Cardiac septum (tissue), 1 donor: Measurements from ENCODE around the gene HECW1. TPM values are rescaled to one million over a fixed set of nuclear protein-coding genes. Genes with fewer than 3 reads are reported as not detected.
"Not testable (repeated sequence)": the region's sequence is repeated elsewhere in the genome, so short reads cannot be mapped to it uniquely, and the experiment has no call there.

Experiments
- DNase-seq: peaks from one replicate; pipeline ENCODE4 v3.0.0-alpha.2; 2020; ENCODE audit warnings: low spot score
- intact Hi-C: fragments of 100-400 bp; cut with DNase I; formaldehyde crosslinking; loops from one replicate; pipeline ENCODE4 v1.14.0; 2022
- long read RNA-seq: library from polyadenylated mRNA; unstranded; transcript quantifications from one replicate; pipeline ENCODE4 v2.0.0, GENCODE V29; 2021
- total RNA-seq: library from RNA; stranded (reverse); fragmentation: NEBNext Ultra II Directional; extraction: Animal tissue kit (Norgen Biotek cat#: 25700); gene quantifications from one replicate; pipeline ENCODE4 v1.2.1, GENCODE V29; 2021
- donor health status: DM: no; HTN: no; CAD: no.

Gene HECW1
- total RNA-seq, result not detected
- long read RNA-seq, partial matches to known transcripts, result 0 of 1 reads
- long read RNA-seq, other reads (novel, unspliced or antisense), result 1 of 1 reads

DNA sequence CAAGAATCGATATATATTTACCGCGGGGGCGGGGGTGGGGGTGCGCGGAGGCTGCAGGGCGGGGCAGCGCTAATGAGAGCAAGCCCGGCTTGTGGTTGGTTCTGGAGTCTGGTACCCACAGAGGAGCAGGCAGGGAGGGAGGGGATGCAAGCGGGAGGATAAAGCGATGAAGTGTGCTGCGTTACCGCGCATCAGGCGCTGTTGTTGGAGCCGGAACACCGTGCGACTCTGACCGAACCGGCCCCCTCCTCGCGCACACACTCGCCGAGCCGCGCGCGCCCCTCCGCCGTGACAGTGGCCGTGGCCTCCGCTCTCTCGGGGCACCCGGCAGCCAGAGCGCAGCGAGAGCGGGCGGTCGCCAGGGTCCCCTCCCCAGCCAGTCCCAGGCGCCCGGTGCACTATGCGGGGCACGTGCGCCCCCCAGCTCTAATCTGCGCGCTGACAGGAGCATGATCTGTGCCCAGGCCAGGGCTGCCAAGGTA is at the start of gene HECW1:
TSS of gene HECW1 (plus strand) at position 189 of the 482 bp plus-strand sequence. CDS start 131,259 bp downstream, outside the sequence.
- no peak for DNase-seq
- intact Hi-C loops, result loop anchor here (10.0 kb wide), 1 partner anchor 168 kb away; no protein-coding TSS in a partner anchor

DNA sequence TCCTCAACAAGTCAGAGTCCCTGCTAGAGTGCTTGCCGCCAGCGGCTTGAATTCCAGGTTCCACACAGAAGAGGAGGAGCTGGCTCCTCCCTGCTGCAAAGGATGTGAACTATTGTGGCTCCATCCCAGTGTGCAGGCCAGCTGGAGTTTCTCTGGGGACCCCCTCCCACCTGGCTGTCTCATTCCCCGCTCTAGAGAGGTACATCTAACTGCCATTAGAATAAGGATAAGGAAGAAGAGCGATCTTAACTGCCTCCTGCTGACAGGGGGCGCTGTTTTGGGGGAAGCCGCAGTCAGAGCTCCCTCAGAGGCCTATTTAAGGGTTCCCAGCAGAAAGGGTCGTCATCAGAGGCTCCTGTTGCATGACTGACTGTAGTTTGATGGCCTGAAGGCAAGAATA is 40.8 kb upstream of the HECW1 start:
- DNase-seq, result no peak
- intact Hi-C loops, result no loop called here

DNA sequence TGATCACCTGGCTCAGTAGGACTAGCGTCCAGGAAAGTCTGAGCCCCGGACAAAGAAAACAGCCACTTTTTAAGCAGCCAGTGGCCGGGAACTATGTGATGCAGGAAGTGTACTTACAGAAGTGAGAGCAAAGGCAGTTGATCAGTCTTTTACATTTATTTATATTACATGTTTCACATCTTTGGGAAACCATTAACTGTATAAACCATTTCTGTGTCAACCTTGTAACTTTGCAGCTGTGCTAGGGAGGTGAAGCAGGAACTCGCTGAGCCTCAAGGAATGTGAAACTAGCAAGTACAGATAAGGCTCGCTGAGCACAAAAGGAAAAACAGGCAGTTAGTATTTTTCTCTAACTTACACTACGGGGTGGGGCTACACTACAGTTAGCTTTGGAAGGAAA is 39.9 kb upstream of the HECW1 start:
- no peak for DNase-seq
- intact Hi-C loops, result no loop called here

DNA sequence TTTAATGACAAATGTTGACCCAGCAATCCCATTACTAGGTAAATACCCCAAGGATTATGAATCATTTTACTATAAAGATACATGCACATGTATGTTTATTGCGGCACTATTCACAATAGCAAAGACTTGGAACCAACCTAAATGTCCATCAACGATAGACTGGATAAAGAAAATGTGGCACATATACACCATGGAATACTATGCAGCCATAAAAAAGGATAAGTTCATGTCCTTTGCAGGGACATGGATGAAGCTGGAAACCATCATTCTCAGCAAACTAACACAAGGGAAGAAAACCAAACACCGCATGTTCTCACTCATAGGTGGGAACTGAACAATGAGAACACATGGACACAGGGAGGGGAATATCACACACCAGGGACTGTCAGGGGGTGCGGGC is 38.6 kb upstream of the HECW1 start:
- DNase-seq, intact Hi-C loops: not testable (repeated sequence)

- intact Hi-C loops, result no loop called here
- no peak for DNase-seq
These were observed 36.2 kb upstream of the HECW1 start for GRCh38 chr7:43076189-43076605.

DNA sequence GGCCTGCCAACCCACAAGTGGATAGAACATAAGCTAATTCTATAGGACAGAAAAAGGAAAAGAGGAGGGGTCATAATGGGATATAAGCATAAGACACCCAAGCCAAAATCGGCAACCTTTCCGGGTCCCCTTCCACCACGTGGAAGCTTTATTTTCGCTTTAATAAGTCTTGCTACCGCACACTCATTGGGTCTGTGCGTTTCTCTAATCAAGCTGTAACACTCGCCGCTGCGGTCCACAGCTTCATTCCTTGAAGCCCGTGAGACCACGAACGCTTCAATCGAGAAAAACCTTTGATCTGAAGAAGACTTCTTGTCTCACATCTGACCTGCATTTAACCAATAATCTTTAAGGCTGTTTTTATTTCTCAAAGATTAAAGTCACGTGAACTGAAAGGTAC is 35.8 kb upstream of the HECW1 start:
- intact Hi-C loops, result no loop called here
- DNase-seq, result no peak

- intact Hi-C loops, result no loop called here
- no peak for DNase-seq
These were observed 35.2 kb upstream of the HECW1 start for GRCh38 chr7:43077285-43077684.

DNA sequence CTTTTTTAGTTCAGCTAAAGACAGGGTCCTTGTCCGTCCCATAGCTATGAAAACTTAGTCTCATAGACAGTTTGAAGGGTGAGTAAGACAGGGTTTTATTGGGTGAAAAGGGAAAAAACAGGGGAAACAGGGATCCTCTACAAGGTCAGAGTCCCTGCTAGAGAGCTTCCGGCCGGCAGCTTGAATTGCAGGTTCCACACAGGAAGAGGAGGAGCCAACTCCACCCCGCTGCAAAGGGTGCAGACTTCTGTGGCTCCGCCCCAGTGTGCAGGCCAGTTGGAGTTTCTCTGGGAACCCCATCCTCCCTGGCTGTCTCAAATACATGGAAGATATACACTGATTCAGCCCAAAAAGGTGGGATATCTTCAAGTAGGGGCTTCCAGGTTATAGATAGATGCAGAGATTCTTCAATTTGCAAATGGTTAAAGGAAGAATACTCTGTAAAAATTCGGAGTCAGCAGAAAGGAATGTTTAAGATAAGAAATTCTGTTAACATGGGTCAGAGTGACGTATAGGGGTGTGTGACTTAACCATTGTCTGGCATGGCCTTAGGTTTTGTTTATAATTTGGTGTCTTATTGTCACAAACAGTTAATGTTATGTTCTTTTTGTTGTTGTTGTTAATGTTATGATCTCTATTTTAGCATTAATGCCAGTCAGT is 34.6 kb upstream of the HECW1 start:
- no peak for DNase-seq
- intact Hi-C loops, result no loop called here

- intact Hi-C loops, result no loop called here
- no peak for DNase-seq
These were observed 33.7 kb upstream of the HECW1 start for GRCh38 chr7:43078794-43079193.

DNA sequence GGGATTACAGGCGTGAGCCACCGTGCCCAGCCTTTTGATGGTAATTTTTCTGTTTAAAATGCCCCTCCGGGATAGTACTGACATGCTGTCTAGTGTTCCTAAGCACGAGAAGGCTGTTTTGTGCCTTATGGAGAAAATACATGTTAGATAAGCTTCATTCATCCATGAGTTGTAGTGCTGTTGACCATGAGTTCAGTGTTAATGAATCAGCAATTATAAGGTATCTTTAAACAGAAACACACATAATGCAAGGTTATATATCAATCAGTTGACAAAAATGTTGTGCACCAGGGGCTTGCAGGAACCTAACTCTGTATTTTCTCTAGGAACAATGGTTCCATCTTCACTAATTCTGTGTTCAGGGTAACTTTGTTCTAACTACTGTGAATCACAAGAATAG is 30.8 kb upstream of the HECW1 start:
- no peak for DNase-seq
- intact Hi-C loops, result no loop called here

DNA sequence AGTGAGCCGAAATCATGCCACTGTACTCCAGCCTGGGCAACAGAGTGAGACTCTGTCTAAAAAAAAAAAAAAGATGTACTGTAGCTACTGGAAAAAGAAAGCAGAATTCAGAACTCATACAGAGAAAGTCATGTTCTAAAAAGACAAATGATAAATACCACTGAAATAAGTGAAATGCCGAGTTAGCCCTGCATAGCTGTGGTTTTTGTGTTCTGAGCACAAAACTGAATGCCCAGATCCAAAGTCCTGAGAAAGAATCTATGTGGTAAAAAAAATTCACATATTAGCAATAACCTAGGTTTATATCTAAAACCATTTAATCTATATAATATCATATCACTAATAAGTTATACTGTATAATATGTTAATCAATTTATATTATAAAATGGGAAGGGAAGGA is 29.3 kb upstream of the HECW1 start:
- DNase-seq, result no peak
- intact Hi-C loops, result no loop called here

GRCh38 chr7:43085017-43085416 is 27.4 kb upstream of the HECW1 start:
- intact Hi-C loops, result no loop called here

DNA sequence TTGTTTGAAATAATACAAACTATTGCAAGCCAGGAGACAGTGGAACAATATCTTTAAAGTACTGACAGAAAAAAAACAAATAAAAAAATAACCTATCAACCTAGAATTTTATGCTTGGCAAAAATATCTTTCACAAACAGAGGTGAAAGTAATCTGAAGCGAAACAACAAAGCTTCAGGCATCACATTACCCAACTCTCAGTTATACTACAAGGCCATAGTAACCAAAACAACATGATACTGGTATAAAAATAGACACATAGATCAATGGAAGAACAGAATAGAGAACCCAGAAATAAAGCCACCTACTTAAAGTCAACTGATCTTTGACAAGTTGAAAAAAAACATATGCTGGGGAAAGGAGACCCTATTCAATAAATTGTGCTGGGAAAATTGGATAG is 26.5 kb upstream of the HECW1 start:
- DNase-seq, result no peak

More at GRCh38 chr7:43085017-43085416, 27.4 kb upstream of the HECW1 start:
- DNase-seq, result no peak

DNA sequence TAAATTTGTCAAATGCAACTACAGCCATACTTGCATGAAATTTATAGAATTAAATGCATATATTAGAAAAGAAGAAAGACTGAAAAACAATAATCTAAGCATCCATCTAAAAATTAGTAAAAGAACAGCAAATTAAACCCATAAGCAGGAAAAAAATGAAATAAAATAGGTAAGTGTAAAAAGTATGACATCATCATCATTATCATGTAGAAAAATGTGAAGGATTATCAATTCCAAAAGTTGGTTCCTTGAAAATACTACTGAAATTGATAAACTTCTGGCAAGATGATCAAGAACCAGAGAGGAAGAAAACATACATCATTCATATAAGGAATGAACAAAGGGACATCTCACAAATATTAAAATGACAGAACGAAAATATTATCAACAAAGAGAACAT is 19.6 kb upstream of the HECW1 start:
- intact Hi-C loops, result no loop called here
- DNase-seq, result no peak

More for the DNA sequence above, 26.5 kb upstream of the HECW1 start:
- intact Hi-C loops, result no loop called here

- intact Hi-C loops, result no loop called here
These were observed 15.6 kb upstream of the HECW1 start for GRCh38 chr7:43096875-43097274.

DNA sequence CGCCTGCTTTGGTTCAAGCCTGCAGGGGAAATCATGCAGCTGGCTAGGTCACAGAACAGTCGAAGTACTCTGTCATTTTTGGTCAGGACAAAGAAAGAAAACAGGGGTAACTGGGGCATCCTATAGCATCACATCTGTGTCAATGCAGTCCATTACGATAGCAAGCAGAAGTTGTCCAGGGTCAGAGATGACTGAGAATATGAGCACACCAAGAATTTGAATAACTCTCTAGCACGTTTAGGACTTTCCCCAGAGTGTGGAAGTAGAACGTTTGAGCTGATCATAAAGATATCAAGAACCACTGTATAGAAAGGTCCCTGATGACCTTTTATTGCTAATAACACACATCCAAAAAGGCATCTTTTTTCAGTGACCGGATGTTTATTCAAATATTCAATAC is 12.7 kb upstream of the HECW1 start:
- DNase-seq, result no peak
- intact Hi-C loops, result no loop called here

More at GRCh38 chr7:43096875-43097274, 15.6 kb upstream of the HECW1 start:
- no peak for DNase-seq

DNA sequence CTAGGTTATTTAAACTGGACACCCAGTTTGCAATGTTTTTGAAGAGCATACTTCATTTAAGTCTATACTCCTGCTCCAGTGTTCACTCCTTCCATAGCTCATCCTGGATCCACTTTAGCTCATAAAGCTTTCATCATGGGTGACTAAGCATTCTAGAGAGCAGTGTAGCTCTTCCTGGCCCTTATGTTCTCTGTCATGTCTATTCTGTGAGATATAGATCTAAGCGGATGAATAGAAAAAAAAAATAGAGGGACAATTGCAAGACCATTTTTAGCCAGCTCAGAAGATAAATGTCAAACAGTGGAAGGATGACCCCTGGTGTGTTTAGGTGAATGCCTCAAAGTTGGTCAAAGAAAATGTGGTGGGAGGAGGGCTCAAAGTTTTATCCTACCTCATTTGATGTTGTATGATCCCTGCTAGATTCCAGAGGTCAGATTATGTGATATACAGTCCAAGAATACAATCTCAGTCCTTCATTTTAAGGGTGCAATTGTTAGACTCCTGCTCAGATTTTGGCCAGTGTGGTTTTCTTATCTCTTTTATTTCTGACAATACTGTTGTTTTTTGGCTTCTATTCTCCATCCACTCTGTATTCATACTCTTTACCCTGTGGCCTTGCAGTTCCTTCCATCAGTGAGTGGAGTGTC is 7.5 kb upstream of the HECW1 start:
- no peak for DNase-seq
- intact Hi-C loops, result no loop called here

DNA sequence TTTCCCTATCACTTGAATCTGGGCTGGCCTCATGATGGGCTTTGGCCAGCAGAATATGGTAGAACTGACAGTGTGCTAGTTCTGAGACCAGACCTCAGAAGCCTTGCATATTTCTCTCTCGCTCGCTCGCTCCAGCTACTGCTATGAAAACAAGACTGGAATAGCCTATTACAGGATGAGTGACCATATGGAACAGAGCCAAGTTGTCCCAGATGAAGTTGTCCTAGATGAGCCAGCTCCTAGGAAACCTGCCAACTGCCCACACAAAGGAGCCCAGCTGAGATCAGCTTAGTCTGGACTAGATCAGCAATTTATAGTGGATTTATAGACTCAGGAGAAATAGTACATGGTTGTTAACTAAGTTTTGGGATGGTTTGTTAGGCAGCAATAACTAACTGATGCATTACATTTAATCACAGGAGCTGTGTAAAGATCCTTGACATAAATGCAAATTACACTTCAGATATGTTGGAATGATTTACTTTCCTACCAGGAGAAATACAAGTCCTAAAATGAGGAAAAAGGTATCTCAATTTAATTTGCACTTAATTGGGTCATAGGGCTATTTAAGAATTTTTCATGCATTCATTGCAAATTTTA is 6.8 kb upstream of the HECW1 start:
- no peak for DNase-seq
- intact Hi-C loops, result no loop called here

GRCh38 chr7:43108255-43109011 is 4.0 kb upstream of the HECW1 start:
- no peak for DNase-seq
- intact Hi-C loops, result no loop called here
